SK-N-SH treated with all-trans-retinoic acid at 6 μM for 48 hours (cell line): Measurements from ENCODE around the gene RPS6KC1.
A peak's percentile ranks its signal among the peaks of the same experiment; 100 is the strongest.

Source experiments
- ATAC-seq: fragments of 200-7000 bp; cut with Tn5 transposase; 3 replicates; pipeline ENCODE4 v1.9.1; 2020; ENCODE audit warnings: mild to moderate bottlenecking, moderate library complexity
- ARNTL ChIP-seq: fragments of 450-650 bp; formaldehyde crosslinking; IDR thresholded peaks from 2 replicates; pipeline ENCODE4 v1.5.0; 2020; ENCODE audit warnings: low read depth, mild to moderate bottlenecking, moderate library complexity, borderline replicate concordance
- BACH2 ChIP-seq: fragments of 250-450 bp; sonication (Bioruptor Pico); IDR thresholded peaks from 2 replicates; pipeline ENCODE4 v1.9.0; 2021; ENCODE audit warnings: mild to moderate bottlenecking, borderline replicate concordance
- ESRRG ChIP-seq: fragments of 250-450 bp; sonication (Bioruptor Pico); IDR thresholded peaks from 2 replicates; pipeline ENCODE4 v1.6.1; 2021; ENCODE audit warnings: mild to moderate bottlenecking
- GLIS3 ChIP-seq: fragments of 250-450 bp; sonication (Bioruptor Pico); IDR thresholded peaks from 2 replicates; pipeline ENCODE4 v1.5.0; 2020; ENCODE audit warnings: mild to moderate bottlenecking, moderate library complexity
- ISL1 ChIP-seq: fragments of 250-450 bp; sonication (Bioruptor Pico); IDR thresholded peaks from 2 replicates; pipeline ENCODE4 v2.1.2; 2022; ENCODE audit warnings: mild to moderate bottlenecking, moderate library complexity
- RARB ChIP-seq: fragments of 250-450 bp; sonication (Bioruptor Pico); IDR thresholded peaks from 2 replicates; pipeline ENCODE4 v1.8.0; 2021; ENCODE audit warnings: mild to moderate bottlenecking, moderate library complexity
- TCF4 ChIP-seq: fragments of 250-450 bp; sonication (Bioruptor Pico); IDR thresholded peaks from 2 replicates; pipeline ENCODE4 v1.8.0; 2021; ENCODE audit warnings: mild to moderate bottlenecking, moderate library complexity, borderline replicate concordance
- ZC3H10 ChIP-seq: fragments of 250-450 bp; sonication (Bioruptor Pico); IDR thresholded peaks from 2 replicates; pipeline ENCODE4 v1.5.1; 2021; ENCODE audit warnings: mild to moderate bottlenecking, moderate library complexity
- ZFP3 ChIP-seq: fragments of 250-450 bp; sonication (Bioruptor Pico); IDR thresholded peaks from 2 replicates; pipeline ENCODE4 v1.5.0; 2020; ENCODE audit warnings: mild to moderate bottlenecking, moderate library complexity
- TF ChIP-seq, protein P1 (sequence below): fragments of 250-450 bp; sonication (Bioruptor Pico); IDR thresholded peaks from 2 replicates; pipeline ENCODE4 v1.5.0; 2020; ENCODE audit warnings: mild to moderate bottlenecking, moderate library complexity
- TF ChIP-seq, protein P2 (sequence below): fragments of 250-450 bp; sonication (Bioruptor Pico); IDR thresholded peaks from 2 replicates; pipeline ENCODE4 v1.8.0; 2021; ENCODE audit warnings: low read depth, mild to moderate bottlenecking, moderate library complexity, borderline replicate concordance
- TF ChIP-seq, protein P3 (sequence below): fragments of 250-450 bp; sonication (Bioruptor Pico); IDR thresholded peaks from 2 replicates; pipeline ENCODE4 v1.5.1; 2021; ENCODE audit warnings: mild to moderate bottlenecking, moderate library complexity
- TF ChIP-seq, protein P4 (sequence below): fragments of 250-450 bp; sonication (Bioruptor Pico); IDR thresholded peaks from 2 replicates; pipeline ENCODE4 v1.8.0; 2020; ENCODE audit warnings: mild to moderate bottlenecking, moderate library complexity, borderline replicate concordance

RPS6KC1 gene

DNA sequence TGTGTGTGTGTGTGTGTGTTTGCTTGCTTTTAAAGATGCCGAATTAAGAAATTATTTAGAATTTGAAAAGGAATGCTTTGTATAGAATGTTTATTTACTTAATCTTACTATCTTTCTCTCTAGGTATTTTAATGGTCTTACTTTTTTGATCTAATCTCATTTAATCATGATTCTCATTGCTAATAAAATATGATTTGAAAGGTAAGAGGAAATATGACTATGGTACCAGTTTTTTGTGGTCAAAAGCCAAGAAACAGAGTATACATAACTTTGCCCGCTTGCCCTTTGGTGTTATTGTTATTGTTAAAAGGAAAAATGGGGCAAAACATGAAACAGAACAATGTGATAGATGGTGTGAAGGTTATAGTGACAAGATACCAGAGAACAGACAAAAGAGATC is 74.6 kb downstream of the RPS6KC1 start (continued):
- TF ChIP-seq, protein P1, sequence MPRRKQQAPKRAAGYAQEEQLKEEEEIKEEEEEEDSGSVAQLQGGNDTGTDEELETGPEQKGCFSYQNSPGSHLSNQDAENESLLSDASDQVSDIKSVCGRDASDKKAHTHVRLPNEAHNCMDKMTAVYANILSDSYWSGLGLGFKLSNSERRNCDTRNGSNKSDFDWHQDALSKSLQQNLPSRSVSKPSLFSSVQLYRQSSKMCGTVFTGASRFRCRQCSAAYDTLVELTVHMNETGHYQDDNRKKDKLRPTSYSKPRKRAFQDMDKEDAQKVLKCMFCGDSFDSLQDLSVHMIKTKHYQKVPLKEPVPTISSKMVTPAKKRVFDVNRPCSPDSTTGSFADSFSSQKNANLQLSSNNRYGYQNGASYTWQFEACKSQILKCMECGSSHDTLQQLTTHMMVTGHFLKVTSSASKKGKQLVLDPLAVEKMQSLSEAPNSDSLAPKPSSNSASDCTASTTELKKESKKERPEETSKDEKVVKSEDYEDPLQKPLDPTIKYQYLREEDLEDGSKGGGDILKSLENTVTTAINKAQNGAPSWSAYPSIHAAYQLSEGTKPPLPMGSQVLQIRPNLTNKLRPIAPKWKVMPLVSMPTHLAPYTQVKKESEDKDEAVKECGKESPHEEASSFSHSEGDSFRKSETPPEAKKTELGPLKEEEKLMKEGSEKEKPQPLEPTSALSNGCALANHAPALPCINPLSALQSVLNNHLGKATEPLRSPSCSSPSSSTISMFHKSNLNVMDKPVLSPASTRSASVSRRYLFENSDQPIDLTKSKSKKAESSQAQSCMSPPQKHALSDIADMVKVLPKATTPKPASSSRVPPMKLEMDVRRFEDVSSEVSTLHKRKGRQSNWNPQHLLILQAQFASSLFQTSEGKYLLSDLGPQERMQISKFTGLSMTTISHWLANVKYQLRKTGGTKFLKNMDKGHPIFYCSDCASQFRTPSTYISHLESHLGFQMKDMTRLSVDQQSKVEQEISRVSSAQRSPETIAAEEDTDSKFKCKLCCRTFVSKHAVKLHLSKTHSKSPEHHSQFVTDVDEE (CRISPR knock-in tag) = no peak
- TF ChIP-seq GLIS3 (CRISPR knock-in tag) (no peak), TCF4 (CRISPR knock-in tag) (no peak)

DNA sequence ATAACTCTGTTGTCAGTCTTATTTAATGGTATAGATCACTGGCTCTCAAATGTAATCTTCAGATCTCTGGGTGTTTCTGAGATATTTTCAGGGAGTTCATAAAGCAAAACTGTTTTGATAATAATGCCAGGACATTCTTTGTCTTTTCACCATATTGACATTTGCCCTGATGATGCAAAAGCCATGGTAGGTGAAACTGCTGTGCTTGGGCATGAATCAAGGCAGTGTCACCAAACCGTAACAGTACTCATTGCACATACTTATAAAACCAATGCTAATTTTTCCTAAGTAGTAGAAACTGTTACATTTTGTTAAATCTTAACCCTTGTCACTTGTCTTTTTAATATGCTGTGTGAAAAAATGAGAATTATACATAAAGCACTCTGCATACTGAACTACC is 76.0 kb downstream of the RPS6KC1 start:
- TF ChIP-seq ARNTL (CRISPR knock-in tag) = no peak
- TF ChIP-seq BACH2 (CRISPR knock-in tag) = no peak
- TF ChIP-seq RARB (CRISPR knock-in tag) = no peak
- ATAC-seq = no peak

DNA sequence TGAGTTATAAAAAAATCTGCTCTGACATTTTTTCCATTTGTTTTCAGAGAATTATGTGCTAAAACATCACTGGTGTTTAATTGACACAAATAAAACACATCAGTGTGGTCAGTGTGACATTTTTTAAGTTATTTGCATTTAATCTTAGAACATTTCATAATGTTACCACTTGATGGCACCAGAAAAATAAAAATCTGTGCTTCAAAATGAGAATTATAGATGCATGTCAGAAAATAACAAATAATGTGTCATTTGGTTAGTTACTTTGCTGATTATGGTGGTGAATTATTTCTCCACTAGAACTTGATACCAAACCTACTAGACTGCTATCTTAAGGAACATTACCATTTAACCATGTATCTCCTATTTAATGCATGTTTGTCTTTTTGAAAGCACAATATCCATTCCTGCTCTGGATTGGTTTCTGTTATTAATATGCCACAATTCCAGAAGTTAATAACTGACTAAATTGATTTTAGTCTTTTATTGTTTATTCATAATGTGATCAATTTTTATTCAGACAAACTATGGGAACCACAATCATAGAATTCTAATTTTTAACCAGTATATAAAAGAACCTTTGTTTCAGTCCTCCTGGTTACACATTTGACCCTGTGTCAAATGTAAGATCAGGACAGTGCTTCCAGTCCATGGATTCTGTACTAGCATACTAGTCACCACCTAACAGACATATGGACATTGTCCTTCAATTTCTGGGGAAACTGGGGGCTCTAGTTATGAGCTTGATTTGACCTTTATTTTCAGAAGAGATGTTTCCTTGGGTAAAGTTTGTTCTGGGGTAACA is 81.0 kb downstream of the RPS6KC1 start:
- TF ChIP-seq TCF4 (CRISPR knock-in tag) (no peak), ESRRG (no peak), ISL1 (CRISPR knock-in tag) (no peak)
- TF ChIP-seq, protein P2, sequence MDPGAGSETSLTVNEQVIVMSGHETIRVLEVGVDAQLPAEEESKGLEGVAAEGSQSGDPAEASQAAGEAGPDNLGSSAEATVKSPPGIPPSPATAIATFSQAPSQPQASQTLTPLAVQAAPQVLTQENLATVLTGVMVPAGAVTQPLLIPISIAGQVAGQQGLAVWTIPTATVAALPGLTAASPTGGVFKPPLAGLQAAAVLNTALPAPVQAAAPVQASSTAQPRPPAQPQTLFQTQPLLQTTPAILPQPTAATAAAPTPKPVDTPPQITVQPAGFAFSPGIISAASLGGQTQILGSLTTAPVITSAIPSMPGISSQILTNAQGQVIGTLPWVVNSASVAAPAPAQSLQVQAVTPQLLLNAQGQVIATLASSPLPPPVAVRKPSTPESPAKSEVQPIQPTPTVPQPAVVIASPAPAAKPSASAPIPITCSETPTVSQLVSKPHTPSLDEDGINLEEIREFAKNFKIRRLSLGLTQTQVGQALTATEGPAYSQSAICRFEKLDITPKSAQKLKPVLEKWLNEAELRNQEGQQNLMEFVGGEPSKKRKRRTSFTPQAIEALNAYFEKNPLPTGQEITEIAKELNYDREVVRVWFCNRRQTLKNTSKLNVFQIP (CRISPR knock-in tag) = no peak
- TF ChIP-seq, protein P3, sequence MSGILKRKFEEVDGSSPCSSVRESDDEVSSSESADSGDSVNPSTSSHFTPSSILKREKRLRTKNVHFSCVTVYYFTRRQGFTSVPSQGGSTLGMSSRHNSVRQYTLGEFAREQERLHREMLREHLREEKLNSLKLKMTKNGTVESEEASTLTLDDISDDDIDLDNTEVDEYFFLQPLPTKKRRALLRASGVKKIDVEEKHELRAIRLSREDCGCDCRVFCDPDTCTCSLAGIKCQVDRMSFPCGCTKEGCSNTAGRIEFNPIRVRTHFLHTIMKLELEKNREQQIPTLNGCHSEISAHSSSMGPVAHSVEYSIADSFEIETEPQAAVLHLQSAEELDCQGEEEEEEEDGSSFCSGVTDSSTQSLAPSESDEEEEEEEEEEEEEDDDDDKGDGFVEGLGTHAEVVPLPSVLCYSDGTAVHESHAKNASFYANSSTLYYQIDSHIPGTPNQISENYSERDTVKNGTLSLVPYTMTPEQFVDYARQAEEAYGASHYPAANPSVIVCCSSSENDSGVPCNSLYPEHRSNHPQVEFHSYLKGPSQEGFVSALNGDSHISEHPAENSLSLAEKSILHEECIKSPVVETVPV (CRISPR knock-in tag) = no peak
- TF ChIP-seq, protein P4, sequence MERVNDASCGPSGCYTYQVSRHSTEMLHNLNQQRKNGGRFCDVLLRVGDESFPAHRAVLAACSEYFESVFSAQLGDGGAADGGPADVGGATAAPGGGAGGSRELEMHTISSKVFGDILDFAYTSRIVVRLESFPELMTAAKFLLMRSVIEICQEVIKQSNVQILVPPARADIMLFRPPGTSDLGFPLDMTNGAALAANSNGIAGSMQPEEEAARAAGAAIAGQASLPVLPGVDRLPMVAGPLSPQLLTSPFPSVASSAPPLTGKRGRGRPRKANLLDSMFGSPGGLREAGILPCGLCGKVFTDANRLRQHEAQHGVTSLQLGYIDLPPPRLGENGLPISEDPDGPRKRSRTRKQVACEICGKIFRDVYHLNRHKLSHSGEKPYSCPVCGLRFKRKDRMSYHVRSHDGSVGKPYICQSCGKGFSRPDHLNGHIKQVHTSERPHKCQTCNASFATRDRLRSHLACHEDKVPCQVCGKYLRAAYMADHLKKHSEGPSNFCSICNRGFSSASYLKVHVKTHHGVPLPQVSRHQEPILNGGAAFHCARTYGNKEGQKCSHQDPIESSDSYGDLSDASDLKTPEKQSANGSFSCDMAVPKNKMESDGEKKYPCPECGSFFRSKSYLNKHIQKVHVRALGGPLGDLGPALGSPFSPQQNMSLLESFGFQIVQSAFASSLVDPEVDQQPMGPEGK (CRISPR knock-in tag) = no peak
- ATAC-seq = no peak

DNA sequence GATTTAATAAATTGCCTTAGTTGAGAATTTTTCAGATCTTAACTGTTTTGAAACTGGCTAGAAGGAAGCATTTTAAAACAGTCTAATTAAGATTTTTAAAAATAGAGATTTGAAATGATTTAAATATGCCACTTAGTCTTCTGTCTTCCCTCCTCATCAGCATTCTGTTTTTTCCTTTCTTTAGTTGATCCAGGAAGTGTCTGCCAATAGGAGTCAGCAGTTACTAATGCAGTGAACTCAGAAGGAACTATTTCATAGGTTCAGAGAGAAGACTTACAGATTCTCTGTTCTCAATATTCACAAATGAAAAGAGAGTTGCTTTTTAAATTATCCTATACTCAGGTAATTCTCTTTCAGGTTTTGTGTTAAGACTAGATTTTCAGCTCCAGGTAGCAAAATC is 84.5 kb downstream of the RPS6KC1 start:
- TF ChIP-seq ZFP3 (CRISPR knock-in tag) (no peak), RARB (CRISPR knock-in tag) (no peak), ZC3H10 (CRISPR knock-in tag) (no peak), BACH2 (CRISPR knock-in tag) (no peak)
- TF ChIP-seq, protein P4 (CRISPR knock-in tag) = no peak
- TF ChIP-seq, protein P3 (CRISPR knock-in tag) = no peak
- TF ChIP-seq, protein P2 (CRISPR knock-in tag) = no peak
- ATAC-seq = peak; percentile 68
